Lower leg skin (tissue), 3 donors: ENCODE data around the gene RAB41.

Experiments
- CTCF ChIP-seq, 3 donors: fragments of 450-650 bp; IDR thresholded peaks; one replicate each; pipeline ENCODE4 v1.5.1; 2016; ENCODE audit warnings: antibody characterized with exemption in 3 of 3, mild to moderate bottlenecking in 3 of 3, moderate library complexity in 2 of 3
- POLR2A ChIP-seq, 2 donors: fragments of 450-650 bp; IDR thresholded peaks; one replicate each; pipeline ENCODE4 v1.6.1; 2016 to 2017; ENCODE audit warnings: antibody characterized with exemption in 2 of 2, mild to moderate bottlenecking in 1 of 2, moderate library complexity in 1 of 2

- no peak for TF ChIP-seq POLR2A (IDR thresholded peaks at IDR 0.05)
- no peak for TF ChIP-seq CTCF (IDR thresholded peaks at IDR 0.05)
These were observed 40.5 kb upstream of the RAB41 start for GRCh38 chrX:70241501-70241900.
